Heart left ventricle (tissue), 16 donors: ENCODE data around the gene EMILIN2. TPM values are rescaled to one million over a fixed set of nuclear protein-coding genes. Genes with fewer than 3 reads are reported as not detected.

Experiments used
- ATAC-seq, 4 donors: fragments of 200-7000 bp; cut with Tn5 transposase; one replicate each; pipeline ENCODE4 v1.9.1; 2020 to 2022; ENCODE audit warnings: moderate library complexity in 4 of 4, mild to moderate bottlenecking in 3 of 4, moderate number of reproducible peaks in 1 of 4
- DNase-seq, 5 donors: peaks; one replicate each; pipeline ENCODE4 v3.0.0-alpha.2; 2020
- H3K27ac ChIP-seq, 12 donors: fragments of 200-600 bp; sonication (generic) in 4 of 12; one replicate each; pipeline versions ENCODE4 v1.5.0 to v1.8.0; 2016 to 2022; ENCODE audit warnings: mild to moderate bottlenecking in 2 of 12
- H3K27me3 ChIP-seq, 9 donors: fragments of 200-600 bp; sonication (generic) in 2 of 9; one replicate each; pipeline versions ENCODE4 v1.5.1 to v1.8.0; 2016 to 2022; ENCODE audit warnings: mild to moderate bottlenecking in 3 of 9
- H3K36me3 ChIP-seq, 9 donors: fragments of 200-600 bp; sonication (generic) in 2 of 9; one replicate each; pipeline versions ENCODE4 v1.5.0 to v1.8.0; 2018 to 2022; ENCODE audit warnings: mild to moderate bottlenecking in 2 of 9
- H3K4me1 ChIP-seq, 12 donors: fragments of 200-600 bp; sonication (generic) in 4 of 12; one replicate each; pipeline versions ENCODE4 v1.5.0 to v1.8.0; 2016 to 2022; ENCODE audit warnings: mild to moderate bottlenecking in 3 of 12
- H3K4me3 ChIP-seq, 12 donors: fragments of 200-600 bp; sonication (generic) in 4 of 12; one replicate each; pipeline versions ENCODE4 v1.5.0 to v1.8.0; 2017 to 2022; ENCODE audit warnings: mild to moderate bottlenecking in 9 of 12, moderate library complexity in 4 of 12
- H3K9me3 ChIP-seq, 12 donors: fragments of 200-600 bp; sonication (generic) in 4 of 12; one replicate each; pipeline versions ENCODE4 v1.5.0 to v1.8.0; 2016 to 2022; ENCODE audit warnings: mild to moderate bottlenecking in 1 of 12
- POLR2A ChIP-seq, 2 donors: fragments of 450-650 bp; IDR thresholded peaks; one replicate each; pipeline ENCODE4 v1.6.1; 2017; ENCODE audit warnings: antibody characterized with exemption in 2 of 2, mild to moderate bottlenecking in 2 of 2, moderate library complexity in 2 of 2
- WGBS, 4 donors: extraction: QIAGEN DNeasy Blood & Tissue Kit in 2 of 4; methylation state at CpG; one replicate each; pipeline versions ENCODE4 v1.1.5 to v1.1.7; 2013 to 2018; 5-methylcytosine and 5-hydroxymethylcytosine counted together
- intact Hi-C, 10 donors: fragments of 100-400 bp; cut with DNase I; formaldehyde crosslinking; loops; one replicate each; pipeline versions ENCODE4 v1.11.1 to v1.14.2; 2022
- polyA plus RNA-seq, 2 donors: library from polyadenylated mRNA; stranded (reverse); fragments of 200-250 nt; gene quantifications; one replicate each; pipeline ENCODE4 v1.2.3, GENCODE V29; 2013
- total RNA-seq, 9 donors: library from RNA; depleted of rRNA in 2 of 9; stranded (reverse); fragments of >200 nt in 2 of 9; fragmentation: NEBNext Ultra II Directional in 3 of 9; extraction: Animal tissue kit (Norgen Biotek cat#: 25700) in 3 of 9; gene quantifications; one replicate each; pipeline versions ENCODE4 v1.1.0 to v1.2.4, GENCODE V29; 2016 to 2023
- TF ChIP-seq, protein P1 (sequence below), 12 donors: fragments of 200-600 bp; sonication (generic) in 4 of 12; IDR thresholded peaks; one replicate each; pipeline versions ENCODE4 v1.5.0 to v1.8.0; 2018 to 2022; ENCODE audit warnings: antibody characterized with exemption in 12 of 12, mild to moderate bottlenecking in 5 of 12
- donor health status: ischemic (EF 13 %, LVEDD 7.1; RV severe dilation, severe dysfunction).
- donor health status: healthy with polysubstance abuse.
- donor health status: DM: no; HTN: yes; CAD: no.
- donor health status: DM: no; HTN: no; CAD: no.
- donor health status: ischemic (EF 25% LVEDD 6.9; RV normal size, moderate dysfunction).
- donor health status: ischemic (EF 25% LVEDD 5.7; RV mildly dilated, moderate dysfunction).
- donor health status: healthy.
- donor health status: DM: yes; HTN: yes; CAD: no.
- donor health status: ischemic (EF 35%, LVEDD 5.7; RV mildly dilated, moderate dysfunction).
- donor health status: nonischemic (EF 11% LVEDD 7.7; RV severe dilation, severe dysfunction).
- donor health status: DM: yes; HTN: yes; CAD: no.
- donor health status: PGD.
- donor health status: ischemic (EF 29% LVEDD 5.4; RV normal size, mild dysfunction).
- donor health status: nonischemic (EF 23%, LVEDD 6.1; RV moderate dilation, normal function).

EMILIN2 gene
- total and polyA plus RNA-seq, 11 donors, result 14.4 to 71.3 (median 22.6) TPM

GRCh38 chr18:2935438-2936192, 88.8 kb downstream of the EMILIN2 start:
- H3K27me3 ChIP-seq, result no peaks in the 10 kb centered on the region
- no peak for ATAC-seq
- no peaks in the 10 kb centered on the region for H3K9me3 ChIP-seq
- H3K36me3 ChIP-seq, result peaks cover 0 to 92% (median 60%) of the 10 kb centered on the region in 9 donors
- H3K4me1 ChIP-seq, result no peaks in the 10 kb centered on the region
- no peak overlapping the region for H3K4me3 ChIP-seq
- 72 to 79% (median 77%) methylated on average over 3 of the region's 3 CpGs for WGBS, 4 donors
- no peak overlapping the region for H3K27ac ChIP-seq
- intact Hi-C loops, result loop anchor here in 5 of 10 donors (2.0 to 10.0 kb wide), 8 partner anchors 47 to 309 kb away; partner anchors contain the start of gene MYL12A (in 2 of the 5)
- no peak for DNase-seq
- no peak for TF ChIP-seq POLR2A (IDR thresholded peaks at IDR 0.05)
- TF ChIP-seq, protein P1, sequence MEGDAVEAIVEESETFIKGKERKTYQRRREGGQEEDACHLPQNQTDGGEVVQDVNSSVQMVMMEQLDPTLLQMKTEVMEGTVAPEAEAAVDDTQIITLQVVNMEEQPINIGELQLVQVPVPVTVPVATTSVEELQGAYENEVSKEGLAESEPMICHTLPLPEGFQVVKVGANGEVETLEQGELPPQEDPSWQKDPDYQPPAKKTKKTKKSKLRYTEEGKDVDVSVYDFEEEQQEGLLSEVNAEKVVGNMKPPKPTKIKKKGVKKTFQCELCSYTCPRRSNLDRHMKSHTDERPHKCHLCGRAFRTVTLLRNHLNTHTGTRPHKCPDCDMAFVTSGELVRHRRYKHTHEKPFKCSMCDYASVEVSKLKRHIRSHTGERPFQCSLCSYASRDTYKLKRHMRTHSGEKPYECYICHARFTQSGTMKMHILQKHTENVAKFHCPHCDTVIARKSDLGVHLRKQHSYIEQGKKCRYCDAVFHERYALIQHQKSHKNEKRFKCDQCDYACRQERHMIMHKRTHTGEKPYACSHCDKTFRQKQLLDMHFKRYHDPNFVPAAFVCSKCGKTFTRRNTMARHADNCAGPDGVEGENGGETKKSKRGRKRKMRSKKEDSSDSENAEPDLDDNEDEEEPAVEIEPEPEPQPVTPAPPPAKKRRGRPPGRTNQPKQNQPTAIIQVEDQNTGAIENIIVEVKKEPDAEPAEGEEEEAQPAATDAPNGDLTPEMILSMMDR (IDR thresholded peaks at IDR 0.05), result no peak

DNA sequence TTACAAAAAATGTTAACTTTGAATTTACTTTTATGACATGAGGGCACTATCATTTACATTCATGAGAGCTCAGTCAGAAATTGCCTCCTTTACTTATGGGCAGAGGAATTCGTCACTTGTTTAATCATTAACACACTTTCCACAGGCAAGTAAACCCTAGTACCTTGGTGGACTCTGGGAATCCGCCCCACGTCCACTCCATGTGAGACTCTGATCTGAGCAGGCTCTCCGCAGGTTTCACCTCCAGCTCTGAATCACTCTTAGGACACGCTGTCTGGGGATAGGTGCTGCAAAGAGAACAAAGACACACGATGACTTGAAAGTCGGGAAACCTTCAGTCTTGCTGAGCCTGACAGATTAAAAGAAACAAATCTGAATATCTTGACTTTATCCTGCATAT, 92.5 kb downstream of the EMILIN2 start:
- TF ChIP-seq POLR2A (IDR thresholded peaks at IDR 0.05), result no peak
- TF ChIP-seq, protein P1 (IDR thresholded peaks at IDR 0.05), result no peak
- intact Hi-C loops, result loop anchor here in 3 of 10 donors (5.0 to 10.0 kb wide), 6 partner anchors 43 to 305 kb away; partner anchors contain the start of gene MYL12A (in 2 of the 3)
- 93 to 96% (median 94%) methylated on average over 7 of the region's 7 CpGs for WGBS, 4 donors
- Histone ChIP-seq H3K4me1 (no peaks in the 10 kb centered on the region), H3K27me3 (no peaks in the 10 kb centered on the region), H3K9me3 (no peaks in the 10 kb centered on the region), H3K36me3 (peaks cover 0 to 63% (median 39%) of the 10 kb centered on the region in 9 donors), H3K27ac (no peak overlapping the region), H3K4me3 (no peak overlapping the region)
- DNase-seq (no peak), ATAC-seq (no peak)

DNA sequence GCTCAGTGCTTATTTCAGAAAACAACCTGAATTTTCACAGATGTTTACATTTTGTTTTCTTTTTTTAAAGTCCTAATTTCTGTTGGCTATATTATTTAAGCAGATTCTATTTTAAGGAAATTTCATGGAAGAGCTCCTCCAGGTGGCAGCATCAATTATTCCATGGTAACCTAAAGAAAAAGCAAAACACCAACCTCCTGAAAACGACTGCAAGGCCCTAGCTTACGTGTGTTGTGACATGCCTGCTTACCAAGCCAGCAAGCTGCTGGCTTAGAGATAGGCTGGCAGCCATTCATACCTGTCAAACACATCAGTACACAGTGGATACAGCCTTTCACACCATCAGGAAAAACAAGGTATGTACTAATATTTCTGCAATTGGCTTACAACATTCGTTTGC, 101.2 kb downstream of the EMILIN2 start:
- intact Hi-C loops, result loop anchor here in 2 of 10 donors (5.0 kb wide), 1 partner anchor 34 kb away; no protein-coding TSS in a partner anchor
- no peaks in the 10 kb centered on the region for H3K27me3 ChIP-seq
- ATAC-seq, result peak; percentile 87 to 97 (median 92)
- TF ChIP-seq, protein P1 (IDR thresholded peaks at IDR 0.05), result peak in 8 of 12 donors; percentile 11 to 45 (median 31)
- TF ChIP-seq POLR2A (IDR thresholded peaks at IDR 0.05), result no peak
- no peak overlapping the region for H3K4me3 ChIP-seq
- peaks cover 0 to 73% (median 43%) of the 10 kb centered on the region in 9 donors for H3K36me3 ChIP-seq
- WGBS, 4 donors, result 19 to 34% (median 23%) methylated on average over 3 of the region's 3 CpGs
- H3K27ac ChIP-seq, result no peak overlapping the region
- no peaks in the 10 kb centered on the region for H3K9me3 ChIP-seq
- DNase-seq, result peak in 2 of 5 donors; percentile 40 to 61
- H3K4me1 ChIP-seq, result peaks cover 0 to 7% (median 1%) of the 10 kb centered on the region in 12 donors

DNA sequence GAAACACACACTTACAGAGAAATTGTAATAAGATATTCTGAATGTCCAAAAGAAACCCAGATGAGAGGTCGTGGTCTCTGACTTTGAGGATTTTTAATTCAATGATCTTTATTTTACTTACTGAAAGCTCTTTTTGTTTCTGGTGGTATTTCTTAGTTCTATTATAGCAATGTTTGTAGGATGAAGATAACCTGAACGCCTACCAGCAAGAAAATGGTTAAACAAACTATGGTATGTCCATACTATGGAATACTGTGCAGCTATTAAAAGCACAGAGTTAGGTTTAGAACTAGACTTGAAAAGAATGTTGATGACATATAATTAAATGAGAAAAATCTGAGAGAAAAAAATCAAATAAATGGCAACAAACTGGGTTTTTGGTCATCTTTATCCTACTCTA, 105.8 kb downstream of the EMILIN2 start:
- H3K4me1 ChIP-seq, result peaks cover 0 to 24% (median 1%) of the 10 kb centered on the region in 12 donors
- no peaks in the 10 kb centered on the region for H3K9me3 ChIP-seq
- H3K36me3 ChIP-seq, result peaks cover 0 to 79% (median 50%) of the 10 kb centered on the region in 9 donors
- TF ChIP-seq POLR2A (IDR thresholded peaks at IDR 0.05), result no peak
- TF ChIP-seq, protein P1 (IDR thresholded peaks at IDR 0.05), result no peak
- ATAC-seq, result no peak
- no peak for DNase-seq
- H3K27me3 ChIP-seq, result no peaks in the 10 kb centered on the region
- intact Hi-C loops, result loop anchor here in 1 of 10 donors (10.0 kb wide), 1 partner anchor 62 kb away; the partner anchor contains the start of gene LPIN2
- no peak overlapping the region for H3K4me3 ChIP-seq
- 49 to 97% (median 82%) methylated on average over 2 of the region's 2 CpGs for WGBS, 4 donors
- no peak overlapping the region for H3K27ac ChIP-seq
